Caco-2 (cell line): ENCODE data around the gene PUS1. TPM values are rescaled to one million over a fixed set of nuclear protein-coding genes. Genes with fewer than 3 reads are reported as not detected.
A peak's percentile ranks its signal among the peaks of the same experiment; 100 is the strongest.

ENCODE experiments used
- BruUV-seq: library from RNA; stranded (reverse); fragments of 400-500 nt; replicated peaks from 2 replicates; lab custom pipeline; 2021; lab: Mats Ljungman, UMichigan
- CTCF ChIA-PET: fragments of 300-600 bp; sonication (Branson Sonifier 250); formaldehyde crosslinking; loops from one replicate; lab custom pipeline; 2022; ENCODE audit warnings: antibody characterized with exemption; lab: Charles Lee
- POLR2A ChIA-PET: fragments of 300-600 bp; sonication (Branson Sonifier 250); formaldehyde crosslinking; loops from one replicate; lab custom pipeline; 2022; ENCODE audit warnings: antibody characterized with exemption; lab: Charles Lee
- DNase-seq, 2 experiments: peaks; one replicate each; pipeline versions ENCODE4 v3.0.0 to v3.0.0-alpha.2; 2020 to 2022
- H3K27me3 ChIP-seq: replicated peaks from 2 replicates; pipeline ENCODE4 v1.6.0; 2011; ENCODE audit warnings: low read length; ENCODE audit not compliant: control insufficient read depth, insufficient read depth
- H3K36me3 ChIP-seq: 2 replicates; pipeline ENCODE4 v1.5.1; 2011; ENCODE audit warnings: low read length; ENCODE audit not compliant: control insufficient read depth, insufficient read depth
- H3K4me1 ChIP-seq: fragments of 250-450 bp; sonication (Bioruptor Pico); 2 replicates; pipeline ENCODE4 v1.5.1; 2020; ENCODE audit warnings: mild to moderate bottlenecking
- H3K4me3 ChIP-seq: 2 replicates; pipeline ENCODE4 v1.5.1; 2011; ENCODE audit warnings: low read depth, mild to moderate bottlenecking, control low read depth, low read length
- H3K9me3 ChIP-seq: fragments of 250-450 bp; sonication (Bioruptor Pico); 2 replicates; pipeline ENCODE4 v1.5.1; 2020; ENCODE audit warnings: mild to moderate bottlenecking, moderate library complexity
- H3K27ac Mint-ChIP-seq: one replicate; pipeline ENCODE4 v1.8.0; 2022; ENCODE audit warnings: mixed read lengths; ENCODE audit not compliant: unreplicated experiment
- H3K27me3 Mint-ChIP-seq: one replicate; pipeline ENCODE4 v1.8.0; 2022; ENCODE audit warnings: mixed read lengths; ENCODE audit not compliant: insufficient read depth, unreplicated experiment
- H3K36me3 Mint-ChIP-seq: one replicate; pipeline ENCODE4 v1.8.0; 2022; ENCODE audit warnings: mild to moderate bottlenecking, mixed read lengths; ENCODE audit not compliant: insufficient read depth, unreplicated experiment
- H3K4me1 Mint-ChIP-seq: one replicate; pipeline ENCODE4 v1.8.0; 2022; ENCODE audit warnings: low read depth, mixed read lengths; ENCODE audit not compliant: unreplicated experiment
- H3K4me3 Mint-ChIP-seq: one replicate; pipeline ENCODE4 v1.8.0; 2022; ENCODE audit warnings: mild to moderate bottlenecking, moderate library complexity, mixed read lengths; ENCODE audit not compliant: unreplicated experiment
- H3K9me3 Mint-ChIP-seq: one replicate; pipeline ENCODE4 v1.8.0; 2022; ENCODE audit warnings: mixed read lengths; ENCODE audit not compliant: unreplicated experiment
- intact Hi-C: fragments of 100-400 bp; cut with micrococcal nuclease; formaldehyde crosslinking; loops from one replicate; pipeline ENCODE4 v1.10.0; 2022; ENCODE audit not compliant: unreplicated experiment
- total RNA-seq: library from RNA; stranded (reverse); gene quantifications from 2 replicates; pipeline ENCODE4 v1.2.3, GENCODE V29; 2022
- TF ChIP-seq, protein P1 (sequence below), 2 experiments: fragments of 200-600 bp in 1 of 2; IDR thresholded peaks; 1 replicate in 1 of 2; 2 replicates in 1 of 2; pipeline versions ENCODE4 v1.5.1 to v1.8.0; 2011 to 2022; ENCODE audit warnings: antibody characterized with exemption in 1 of 2, control low read depth in 1 of 2, inconsistent platforms in 1 of 2, low read depth in 1 of 2, low read length in 1 of 2, mild to moderate bottlenecking in 1 of 2, moderate library complexity in 1 of 2; ENCODE audit not compliant: insufficient read depth in 1 of 2, severe bottlenecking in 1 of 2, unreplicated experiment in 1 of 2

The PUS1 gene
- total RNA-seq, 1 experiment from 2014 or later, result 71.9 TPM

GRCh38 chr12:131940141-131940547 is 11.1 kb downstream of the PUS1 start:
- Mint-ChIP-seq H3K4me3 (no peak overlapping the region), H3K36me3 (peaks cover 94% of the 10 kb centered on the region), H3K27ac (peak overlapping the region; percentile 46), H3K27me3 (no peaks in the 10 kb centered on the region), H3K9me3 (no peaks in the 10 kb centered on the region), H3K4me1 (no peaks in the 10 kb centered on the region)
- ChIA-PET CTCF (no interaction called here), POLR2A (no interaction called here)
- Histone ChIP-seq H3K27me3 (no peaks in the 10 kb centered on the region), H3K9me3 (no peaks in the 10 kb centered on the region), H3K4me3 (no peak overlapping the region), H3K4me1 (no peaks in the 10 kb centered on the region), H3K36me3 (no peaks in the 10 kb centered on the region; the same call in 1 of the 2 replicates)
- TF ChIP-seq, protein P1, sequence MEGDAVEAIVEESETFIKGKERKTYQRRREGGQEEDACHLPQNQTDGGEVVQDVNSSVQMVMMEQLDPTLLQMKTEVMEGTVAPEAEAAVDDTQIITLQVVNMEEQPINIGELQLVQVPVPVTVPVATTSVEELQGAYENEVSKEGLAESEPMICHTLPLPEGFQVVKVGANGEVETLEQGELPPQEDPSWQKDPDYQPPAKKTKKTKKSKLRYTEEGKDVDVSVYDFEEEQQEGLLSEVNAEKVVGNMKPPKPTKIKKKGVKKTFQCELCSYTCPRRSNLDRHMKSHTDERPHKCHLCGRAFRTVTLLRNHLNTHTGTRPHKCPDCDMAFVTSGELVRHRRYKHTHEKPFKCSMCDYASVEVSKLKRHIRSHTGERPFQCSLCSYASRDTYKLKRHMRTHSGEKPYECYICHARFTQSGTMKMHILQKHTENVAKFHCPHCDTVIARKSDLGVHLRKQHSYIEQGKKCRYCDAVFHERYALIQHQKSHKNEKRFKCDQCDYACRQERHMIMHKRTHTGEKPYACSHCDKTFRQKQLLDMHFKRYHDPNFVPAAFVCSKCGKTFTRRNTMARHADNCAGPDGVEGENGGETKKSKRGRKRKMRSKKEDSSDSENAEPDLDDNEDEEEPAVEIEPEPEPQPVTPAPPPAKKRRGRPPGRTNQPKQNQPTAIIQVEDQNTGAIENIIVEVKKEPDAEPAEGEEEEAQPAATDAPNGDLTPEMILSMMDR (IDR thresholded peaks at IDR 0.05; ENCODE audit: insufficient read depth in 1 of 2, low read depth in 1 of 2, low read length in 1 of 2, severe bottlenecking in 1 of 2, unreplicated experiment in 1 of 2), result no peak
- no TSS peak for BruUV-seq
- intact Hi-C loops, result no loop called here
- DNase-seq, result peak in 1 of 2 experiments; percentile 3

DNA sequence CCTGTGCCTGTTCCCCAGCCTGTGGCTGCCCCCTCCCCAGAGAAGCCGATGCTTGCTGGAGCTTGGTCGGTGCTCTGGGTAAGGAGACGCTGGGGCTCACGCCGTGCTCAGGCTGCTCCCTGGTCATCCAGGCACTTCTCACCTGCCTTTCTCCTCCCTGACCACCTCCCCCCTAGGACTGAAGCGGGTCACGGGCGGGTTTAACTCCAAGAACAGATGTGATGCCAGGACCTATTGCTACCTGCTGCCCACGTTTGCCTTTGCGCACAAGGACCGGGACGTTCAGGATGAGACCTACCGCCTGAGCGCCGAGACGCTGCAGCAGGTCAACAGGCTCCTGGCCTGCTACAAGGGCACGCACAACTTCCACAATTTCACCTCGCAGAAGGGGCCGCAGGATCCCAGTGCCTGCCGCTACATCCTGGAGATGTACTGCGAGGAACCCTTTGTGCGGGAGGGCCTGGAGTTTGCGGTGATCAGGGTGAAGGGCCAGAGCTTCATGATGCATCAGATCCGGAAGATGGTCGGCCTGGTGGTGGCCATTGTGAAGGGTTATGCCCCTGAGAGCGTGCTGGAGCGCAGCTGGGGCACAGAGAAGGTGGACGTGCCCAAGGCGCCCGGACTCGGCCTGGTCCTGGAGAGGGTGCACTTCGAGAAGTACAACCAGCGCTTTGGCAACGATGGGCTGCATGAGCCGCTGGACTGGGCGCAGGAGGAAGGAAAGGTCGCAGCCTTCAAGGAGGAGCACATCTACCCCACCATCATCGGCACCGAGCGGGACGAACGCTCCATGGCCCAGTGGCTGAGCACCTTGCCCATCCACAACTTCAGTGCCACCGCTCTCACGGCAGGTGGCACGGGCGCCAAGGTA is 12.3 kb downstream of the PUS1 start:
- Histone ChIP-seq H3K36me3 (no peaks in the 10 kb centered on the region; the same call in 1 of the 2 replicates), H3K9me3 (no peaks in the 10 kb centered on the region), H3K4me3 (no peak overlapping the region), H3K4me1 (no peaks in the 10 kb centered on the region), H3K27me3 (no peaks in the 10 kb centered on the region)
- H3K4me1 Mint-ChIP-seq, result no peaks in the 10 kb centered on the region
- CTCF ChIA-PET, result no interaction called here
- H3K4me3 Mint-ChIP-seq, result no peak overlapping the region
- no peaks in the 10 kb centered on the region for H3K9me3 Mint-ChIP-seq
- DNase-seq, result peak in 1 of 2 experiments; percentile 21
- H3K27me3 Mint-ChIP-seq, result no peaks in the 10 kb centered on the region
- TF ChIP-seq, protein P1 (IDR thresholded peaks at IDR 0.05; ENCODE audit: insufficient read depth in 1 of 2, low read depth in 1 of 2, low read length in 1 of 2, severe bottlenecking in 1 of 2, unreplicated experiment in 1 of 2), result no peak
- intact Hi-C loops, result no loop called here
- peaks cover 83% of the 10 kb centered on the region for H3K36me3 Mint-ChIP-seq
- no peak overlapping the region for H3K27ac Mint-ChIP-seq
- BruUV-seq, result no TSS peak
- POLR2A ChIA-PET, result no interaction called here

GRCh38 chr12:131941987-131942341 is 12.9 kb downstream of the PUS1 start:
- ChIA-PET POLR2A (no interaction called here), CTCF (no interaction called here)
- peak in 1 of 2 experiments; percentile 28 for DNase-seq
- Mint-ChIP-seq H3K9me3 (no peaks in the 10 kb centered on the region), H3K4me3 (no peak overlapping the region), H3K36me3 (peaks cover 77% of the 10 kb centered on the region), H3K4me1 (no peaks in the 10 kb centered on the region), H3K27me3 (no peaks in the 10 kb centered on the region), H3K27ac (no peak overlapping the region)
- BruUV-seq, result no TSS peak
- Histone ChIP-seq H3K9me3 (no peaks in the 10 kb centered on the region), H3K4me3 (no peak overlapping the region), H3K4me1 (no peaks in the 10 kb centered on the region), H3K36me3 (no peaks in the 10 kb centered on the region; the same call in 1 of the 2 replicates), H3K27me3 (no peaks in the 10 kb centered on the region)
- TF ChIP-seq, protein P1 (IDR thresholded peaks at IDR 0.05; ENCODE audit: insufficient read depth in 1 of 2, low read depth in 1 of 2, low read length in 1 of 2, severe bottlenecking in 1 of 2, unreplicated experiment in 1 of 2), result no peak
- intact Hi-C loops, result no loop called here
